Erythroblast (primary cell): ENCODE data around the gene NTF3.

Experiments used
- GATA1 ChIP-seq: IDR thresholded peaks from 2 replicates; pipeline ENCODE4 v1.6.1; 2011; ENCODE audit warnings: low read depth, mild to moderate bottlenecking, control low read depth, low read length, moderate library complexity
- POLR2A ChIP-seq: IDR thresholded peaks from 2 replicates; pipeline ENCODE4 v1.6.1; 2011; ENCODE audit warnings: mild to moderate bottlenecking, low read length

DNA sequence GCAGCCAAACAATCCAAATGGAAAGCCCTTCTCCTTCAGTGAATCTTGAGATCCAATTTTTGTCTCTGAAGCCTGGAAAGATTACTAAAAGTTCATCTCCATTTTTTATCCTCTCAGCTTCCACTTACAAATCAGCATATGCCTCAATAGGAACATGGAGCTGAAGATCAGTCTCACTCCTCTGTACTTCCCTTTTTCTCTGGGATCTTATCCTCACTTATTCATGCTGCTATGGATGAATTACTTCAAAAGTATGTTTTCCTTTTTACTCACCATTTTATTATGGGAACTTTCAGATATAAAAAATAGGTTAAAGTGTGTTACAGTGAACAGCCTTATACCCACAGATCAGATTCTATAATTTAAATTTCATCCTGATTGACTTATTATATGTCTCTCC is 14.4 kb upstream of the NTF3 start:
- TF ChIP-seq POLR2A (no peak), GATA1 (no peak)
